C4-2B (cell line): ENCODE results near the gene ARMH4.

Source experiments
- H3K27ac ChIP-seq: fragments of 450-650 bp; 2 replicates; pipeline ENCODE4 v1.5.1; 2017
- ZFX ChIP-seq: fragments of 450-650 bp; IDR thresholded peaks from 2 replicates; pipeline ENCODE4 v1.6.1; 2017
- TF ChIP-seq, protein P1 (sequence below): fragments of 450-650 bp; conservative IDR thresholded peaks from 2 replicates; pipeline ENCODE4 v1.5.1; 2017; ENCODE audit warnings: mild to moderate bottlenecking

The ARMH4 gene

DNA sequence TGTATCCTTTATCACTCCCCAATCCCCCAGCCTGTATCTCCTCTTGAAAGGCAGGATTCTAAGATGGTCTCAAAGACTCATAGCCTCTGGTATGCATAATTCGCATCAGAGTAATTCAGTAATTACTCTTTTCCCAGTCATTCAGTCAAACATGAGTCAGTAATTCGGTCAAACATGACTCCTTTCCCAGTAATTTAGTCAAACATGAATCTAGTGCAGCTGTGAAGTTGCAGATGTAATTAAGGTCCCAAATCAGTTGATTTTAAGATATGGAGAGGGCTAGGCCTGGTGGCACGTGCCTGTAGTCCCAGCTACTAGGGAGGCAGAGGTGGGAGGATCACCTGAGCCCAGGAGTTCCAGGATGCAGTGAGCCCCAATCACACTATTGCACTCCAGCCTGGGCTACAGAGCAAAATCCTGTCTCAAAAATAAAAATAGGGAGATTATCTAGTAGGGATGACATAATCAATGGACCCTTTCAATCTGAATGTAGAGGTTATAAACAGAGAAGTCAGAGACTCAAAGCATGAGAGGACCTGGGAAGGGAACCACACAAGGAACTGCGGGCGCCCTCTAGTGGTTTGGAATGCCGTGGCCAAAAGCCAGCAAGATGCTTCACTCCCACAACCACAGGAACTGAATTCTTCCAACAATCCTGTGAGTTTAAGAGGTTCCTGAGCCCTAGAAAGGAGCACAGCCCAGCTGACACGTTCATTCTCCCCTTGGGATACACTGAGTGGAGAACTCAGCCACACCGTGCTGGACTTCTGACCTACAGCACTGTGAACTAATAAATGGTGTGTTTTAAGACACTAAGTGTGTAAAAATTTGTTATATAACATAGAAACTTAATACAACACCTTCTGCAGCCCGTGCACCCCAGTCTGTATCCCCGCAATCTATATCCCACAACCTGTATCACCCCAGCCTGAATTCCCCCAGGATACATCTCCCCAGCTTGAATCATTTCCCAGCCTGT, 14.3 kb upstream of the ARMH4 start:
- no peak overlapping the region for H3K27ac ChIP-seq
- TF ChIP-seq ZFX: no peak
- TF ChIP-seq, protein P1, sequence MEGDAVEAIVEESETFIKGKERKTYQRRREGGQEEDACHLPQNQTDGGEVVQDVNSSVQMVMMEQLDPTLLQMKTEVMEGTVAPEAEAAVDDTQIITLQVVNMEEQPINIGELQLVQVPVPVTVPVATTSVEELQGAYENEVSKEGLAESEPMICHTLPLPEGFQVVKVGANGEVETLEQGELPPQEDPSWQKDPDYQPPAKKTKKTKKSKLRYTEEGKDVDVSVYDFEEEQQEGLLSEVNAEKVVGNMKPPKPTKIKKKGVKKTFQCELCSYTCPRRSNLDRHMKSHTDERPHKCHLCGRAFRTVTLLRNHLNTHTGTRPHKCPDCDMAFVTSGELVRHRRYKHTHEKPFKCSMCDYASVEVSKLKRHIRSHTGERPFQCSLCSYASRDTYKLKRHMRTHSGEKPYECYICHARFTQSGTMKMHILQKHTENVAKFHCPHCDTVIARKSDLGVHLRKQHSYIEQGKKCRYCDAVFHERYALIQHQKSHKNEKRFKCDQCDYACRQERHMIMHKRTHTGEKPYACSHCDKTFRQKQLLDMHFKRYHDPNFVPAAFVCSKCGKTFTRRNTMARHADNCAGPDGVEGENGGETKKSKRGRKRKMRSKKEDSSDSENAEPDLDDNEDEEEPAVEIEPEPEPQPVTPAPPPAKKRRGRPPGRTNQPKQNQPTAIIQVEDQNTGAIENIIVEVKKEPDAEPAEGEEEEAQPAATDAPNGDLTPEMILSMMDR: peak; percentile 95

DNA sequence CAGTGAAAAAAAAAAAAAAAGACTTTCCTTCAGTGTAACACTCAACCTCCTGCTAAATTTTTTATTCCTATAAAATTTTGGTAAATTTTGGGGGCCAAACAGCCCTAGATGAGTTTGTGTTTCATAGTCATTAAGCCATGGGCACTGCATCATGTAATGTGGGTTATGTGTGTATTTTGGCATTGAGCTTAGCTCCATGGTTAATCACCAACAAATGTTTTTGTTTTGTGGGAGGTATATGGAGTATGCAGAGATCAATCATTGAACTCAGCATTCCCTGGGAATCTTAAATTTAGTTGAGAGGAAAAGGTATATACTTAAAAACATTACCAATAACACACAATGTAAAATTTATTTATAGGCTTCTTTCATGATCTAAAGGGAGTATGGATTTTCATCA, 8.5 kb upstream of the ARMH4 start:
- H3K27ac ChIP-seq: no peak overlapping the region
- TF ChIP-seq, protein P1: no peak
- TF ChIP-seq ZFX: no peak

DNA sequence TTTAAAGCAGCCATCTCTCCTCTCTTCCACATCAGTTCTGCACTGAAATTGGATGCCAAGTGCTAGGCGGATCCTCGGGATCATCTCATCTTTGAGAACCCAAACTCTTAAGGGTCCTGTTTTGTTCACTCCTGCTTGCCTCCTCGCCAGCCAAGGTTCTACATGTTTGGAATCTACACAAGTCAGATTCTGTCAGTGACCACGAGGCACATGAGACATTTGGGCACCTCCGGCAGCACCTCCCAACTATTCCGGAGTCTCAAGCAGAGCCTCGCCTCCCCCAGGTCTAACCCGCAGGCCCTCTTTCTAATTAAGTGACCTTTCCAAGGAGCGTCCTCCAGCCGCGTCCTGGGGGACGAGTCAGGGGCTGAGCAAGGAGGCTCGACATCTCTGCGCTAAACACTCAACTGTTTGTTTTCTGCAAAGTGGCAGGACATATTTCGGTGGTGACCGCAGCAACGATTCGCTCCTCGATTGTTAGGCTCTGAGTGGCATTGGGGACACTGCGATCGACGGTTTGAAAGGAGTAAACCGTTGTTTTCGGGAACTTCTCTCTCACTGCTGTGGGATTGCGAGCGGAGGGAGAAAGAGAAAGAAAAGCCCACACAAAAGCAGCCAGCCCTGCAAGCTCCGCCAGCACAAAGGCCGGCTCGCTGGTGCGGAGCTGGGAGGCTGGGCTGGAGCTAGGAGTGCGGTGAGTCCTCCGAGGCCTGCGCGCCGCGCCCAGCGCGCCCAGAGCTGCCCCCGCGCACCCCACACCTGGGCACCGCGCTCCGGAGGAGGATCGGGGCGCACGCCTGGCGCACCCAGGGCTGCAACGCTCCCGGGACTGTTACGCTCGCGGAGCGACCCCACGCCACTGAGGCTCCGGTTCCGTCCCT, 640 bp downstream of the ARMH4 start:
- H3K27ac ChIP-seq: no peak overlapping the region
- TF ChIP-seq, protein P1: no peak
- 0 out of 2 replicates have a peak, but pooled peaks have one; percentile 17 for TF ChIP-seq ZFX

- TF ChIP-seq ZFX: no peak
- TF ChIP-seq, protein P1: no peak
- no peak overlapping the region for H3K27ac ChIP-seq
Observed at GRCh38 chr14:58150243-58150805, 1.7 kb downstream of the ARMH4 start.

GRCh38 chr14:58149196-58149595, 2.8 kb downstream of the ARMH4 start:
- no peak for TF ChIP-seq ZFX
- TF ChIP-seq, protein P1: no peak

GRCh38 chr14:58146399-58146798, 5.6 kb downstream of the ARMH4 start:
- no peak overlapping the region for H3K27ac ChIP-seq
- TF ChIP-seq, protein P1: no peak

More at GRCh38 chr14:58149196-58149595, 2.8 kb downstream of the ARMH4 start:
- H3K27ac ChIP-seq: no peak overlapping the region
